T-helper 22 cell (primary cell): ENCODE data around the gene WNT7B.

Experiments used
- DNase-seq: peaks from one replicate; pipeline ENCODE4 v3.0.0-alpha.2; 2020; ENCODE audit warnings: low read depth

Gene WNT7B

GRCh38 chr22:45971408-45972028, 5.4 kb downstream of the WNT7B start:
- no peak for DNase-seq

GRCh38 chr22:45970705-45971407, 6.1 kb downstream of the WNT7B start:
- DNase-seq = no peak

GRCh38 chr22:45969801-45970470, 7.0 kb downstream of the WNT7B start:
- DNase-seq = no peak

GRCh38 chr22:45969414-45969799, 7.6 kb downstream of the WNT7B start:
- DNase-seq = no peak

GRCh38 chr22:45968751-45969413, 8.1 kb downstream of the WNT7B start:
- no peak for DNase-seq

- DNase-seq = no peak
Observed at GRCh38 chr22:45968003-45968650, 8.8 kb downstream of the WNT7B start.

- no peak for DNase-seq
Observed at GRCh38 chr22:45966895-45967365, 10.0 kb downstream of the WNT7B start.

GRCh38 chr22:45966320-45966894, 10.6 kb downstream of the WNT7B start:
- no peak for DNase-seq

- no peak for DNase-seq
Observed at GRCh38 chr22:45965563-45965962, 11.4 kb downstream of the WNT7B start.

GRCh38 chr22:45964926-45965527, 11.9 kb downstream of the WNT7B start:
- DNase-seq = no peak

- DNase-seq = no peak
Observed at GRCh38 chr22:45964372-45964771, 12.6 kb downstream of the WNT7B start.

- no peak for DNase-seq
Observed at GRCh38 chr22:45963821-45964220, 13.1 kb downstream of the WNT7B start.

- DNase-seq = no peak
Observed at GRCh38 chr22:45962756-45963324, 14.1 kb downstream of the WNT7B start.

GRCh38 chr22:45962434-45962718, 14.6 kb downstream of the WNT7B start:
- no peak for DNase-seq

- DNase-seq = no peak
Observed at GRCh38 chr22:45961679-45962433, 15.1 kb downstream of the WNT7B start.

GRCh38 chr22:45960477-45961386, 16.2 kb downstream of the WNT7B start:
- no peak for DNase-seq

- no peak for DNase-seq
Observed at GRCh38 chr22:45959719-45960476, 17.1 kb downstream of the WNT7B start.

- no peak for DNase-seq
Observed at GRCh38 chr22:45958971-45959370, 18.0 kb downstream of the WNT7B start.

GRCh38 chr22:45957826-45958225, 19.1 kb downstream of the WNT7B start:
- DNase-seq = no peak
